Lower leg skin (tissue), 3 donors: Measurements from ENCODE around the gene CHST9.

Experiments used
- CTCF ChIP-seq, 3 donors: fragments of 450-650 bp; IDR thresholded peaks; one replicate each; pipeline ENCODE4 v1.5.1; 2016; ENCODE audit warnings: antibody characterized with exemption in 3 of 3, mild to moderate bottlenecking in 3 of 3, moderate library complexity in 2 of 3
- POLR2A ChIP-seq, 2 donors: fragments of 450-650 bp; IDR thresholded peaks; one replicate each; pipeline ENCODE4 v1.6.1; 2016 to 2017; ENCODE audit warnings: antibody characterized with exemption in 2 of 2, mild to moderate bottlenecking in 1 of 2, moderate library complexity in 1 of 2

GRCh38 chr18:27184115-27185024 lies 738 bp downstream of the CHST9 start:
- TF ChIP-seq CTCF (IDR thresholded peaks at IDR 0.05): no peak
- no peak for TF ChIP-seq POLR2A (IDR thresholded peaks at IDR 0.05)
